Upper lobe of right lung (tissue), 1 donor: ENCODE results near the gene B4GALT3. TPM values are rescaled to one million over a fixed set of nuclear protein-coding genes. Genes with fewer than 3 reads are reported as not detected.

Experiments used
- ATAC-seq: fragments of 200-7000 bp; cut with Tn5 transposase; one replicate; pipeline ENCODE4 v1.9.1; 2020; ENCODE audit warnings: mild to moderate bottlenecking, moderate library complexity
- DNase-seq: peaks from one replicate; pipeline ENCODE4 v3.0.0-alpha.2; 2020
- H3K27ac ChIP-seq: fragments of 200-600 bp; one replicate; pipeline ENCODE4 v1.8.0; 2022
- H3K27me3 ChIP-seq: fragments of 200-600 bp; one replicate; pipeline ENCODE4 v1.8.0; 2022; ENCODE audit warnings: mild to moderate bottlenecking
- H3K36me3 ChIP-seq: fragments of 200-600 bp; one replicate; pipeline ENCODE4 v1.8.0; 2022
- H3K4me1 ChIP-seq: fragments of 200-600 bp; one replicate; pipeline ENCODE4 v1.8.0; 2022
- H3K4me3 ChIP-seq: fragments of 200-600 bp; one replicate; pipeline ENCODE4 v1.8.0; 2022; ENCODE audit warnings: mild to moderate bottlenecking
- H3K9me3 ChIP-seq: fragments of 200-600 bp; one replicate; pipeline ENCODE4 v1.8.0; 2022
- CTCF ChIP-seq: fragments of 200-600 bp; IDR thresholded peaks from one replicate; pipeline ENCODE4 v1.8.0; 2022; ENCODE audit warnings: antibody characterized with exemption
- intact Hi-C: fragments of 100-400 bp; cut with DNase I; formaldehyde crosslinking; loops from one replicate; pipeline ENCODE4 v1.11.0; 2022
- total RNA-seq: library from RNA; stranded (reverse); fragmentation: NEBNext Ultra II Directional; extraction: Animal tissue kit (Norgen Biotek cat#: 25700); gene quantifications from one replicate; pipeline ENCODE4 v1.2.1, GENCODE V29; 2021
- donor health status: DM: no; HTN: yes; CAD: no; lungs with severe emphysema.

B4GALT3 gene
- total RNA-seq, 1 donor from 2014 or later, result 35.7 TPM

DNA sequence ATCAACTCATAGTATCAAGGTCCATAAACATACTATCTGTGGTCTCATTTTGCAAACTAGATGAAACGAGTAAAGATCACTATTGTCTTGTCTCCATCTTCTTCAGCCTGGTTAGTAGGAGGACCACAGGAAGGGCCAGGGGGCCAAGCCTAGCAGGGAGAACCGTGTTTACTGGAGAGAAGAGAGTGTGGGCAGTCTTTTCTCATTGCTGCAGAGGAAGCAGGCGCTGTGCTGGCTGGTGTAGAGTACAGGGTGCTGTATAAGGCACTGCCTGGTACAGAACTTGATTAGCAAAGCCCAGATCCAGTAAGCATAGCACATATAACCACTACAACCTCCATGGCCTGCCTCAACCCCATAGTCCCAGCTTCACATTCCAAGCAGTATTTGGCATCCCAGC, 10.0 kb upstream of the B4GALT3 start:
- no peak for ATAC-seq
- no peaks in the 10 kb centered on the region for H3K36me3 ChIP-seq
- H3K9me3 ChIP-seq, result no peaks in the 10 kb centered on the region
- no peak for DNase-seq
- no peak for TF ChIP-seq CTCF
- H3K27ac ChIP-seq, result peak overlapping the region; percentile 70
- H3K4me1 ChIP-seq, result peaks cover 38% of the 10 kb centered on the region
- no peak overlapping the region for H3K4me3 ChIP-seq
- no peaks in the 10 kb centered on the region for H3K27me3 ChIP-seq
- intact Hi-C loops, result no loop called here

DNA sequence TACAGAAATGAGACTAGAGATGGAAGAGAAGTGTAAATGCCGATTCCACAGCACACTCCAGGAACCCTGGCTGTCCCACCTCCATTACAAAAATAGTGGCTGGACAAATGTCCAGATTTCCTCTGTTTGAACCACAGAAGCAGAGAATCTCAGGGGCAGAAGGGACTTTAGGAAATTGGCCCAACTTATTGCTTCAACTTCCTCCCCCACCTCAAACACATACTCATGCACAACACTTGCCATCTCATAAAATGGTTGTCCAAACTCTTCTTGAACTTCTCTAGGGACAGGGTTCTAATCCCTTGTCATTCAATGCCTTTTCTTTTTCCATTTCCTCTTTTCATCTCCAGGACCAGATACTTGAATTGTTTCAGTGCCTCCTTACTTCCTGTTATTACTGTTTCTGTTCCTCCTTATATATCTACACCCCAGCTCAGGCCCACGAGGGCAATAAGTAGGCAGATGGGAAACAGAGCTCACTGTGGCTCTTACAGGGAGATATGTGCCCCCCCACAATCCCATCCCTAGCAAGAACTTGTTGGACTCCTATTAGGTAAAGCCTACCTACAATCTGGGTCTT, 8.5 kb upstream of the B4GALT3 start:
- intact Hi-C loops, result no loop called here
- no peaks in the 10 kb centered on the region for H3K9me3 ChIP-seq
- TF ChIP-seq CTCF, result no peak
- peak overlapping the region; percentile 70 for H3K27ac ChIP-seq
- H3K27me3 ChIP-seq, result no peaks in the 10 kb centered on the region
- no peaks in the 10 kb centered on the region for H3K36me3 ChIP-seq
- DNase-seq (peak; percentile 62), ATAC-seq (peak; percentile 76)
- peaks cover 43% of the 10 kb centered on the region for H3K4me1 ChIP-seq
- H3K4me3 ChIP-seq, result no peak overlapping the region

DNA sequence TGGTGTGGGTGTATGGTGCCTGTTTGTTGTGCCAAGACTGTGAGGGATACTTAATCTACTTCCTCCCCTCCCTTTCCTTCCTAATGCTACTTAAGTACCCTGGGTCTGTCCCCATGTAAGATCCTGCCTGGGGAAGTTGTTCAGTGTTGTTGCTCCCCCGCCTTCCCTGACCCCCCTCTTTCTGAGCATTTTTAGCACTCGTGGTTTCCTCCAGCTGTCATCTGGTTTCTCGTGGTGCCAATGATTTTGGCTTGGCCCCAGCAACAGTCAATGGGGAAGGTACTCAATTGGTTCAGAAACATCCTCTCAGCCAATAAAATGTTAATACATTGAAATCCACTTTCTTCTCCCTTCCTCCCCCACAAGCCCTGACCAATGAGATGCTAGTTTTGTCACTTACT, 8.0 kb upstream of the B4GALT3 start:
- Histone ChIP-seq H3K9me3 (no peaks in the 10 kb centered on the region), H3K36me3 (no peaks in the 10 kb centered on the region), H3K4me3 (no peak overlapping the region), H3K27me3 (no peaks in the 10 kb centered on the region), H3K4me1 (peaks cover 43% of the 10 kb centered on the region), H3K27ac (peak overlapping the region; percentile 70)
- intact Hi-C loops, result no loop called here
- TF ChIP-seq CTCF, result no peak
- DNase-seq (peak; percentile 74), ATAC-seq (peak; percentile 91)

- Histone ChIP-seq H3K36me3 (no peaks in the 10 kb centered on the region), H3K4me3 (no peak overlapping the region), H3K4me1 (peaks cover 47% of the 10 kb centered on the region), H3K27ac (peak overlapping the region; percentile 65), H3K27me3 (no peaks in the 10 kb centered on the region), H3K9me3 (no peaks in the 10 kb centered on the region)
- intact Hi-C loops, result no loop called here
- DNase-seq, result peak; percentile 29
- no peak for TF ChIP-seq CTCF
- ATAC-seq, result no peak
These were observed 4.9 kb upstream of the B4GALT3 start for GRCh38 chr1:161182214-161182613.

GRCh38 chr1:161180639-161181038, 3.3 kb upstream of the B4GALT3 start:
- peaks cover 3% of the 10 kb centered on the region for H3K36me3 ChIP-seq
- DNase-seq (no peak), ATAC-seq (no peak)
- TF ChIP-seq CTCF, result peak; percentile 38
- intact Hi-C loops, result no loop called here
- no peak overlapping the region for H3K27ac ChIP-seq
- H3K4me1 ChIP-seq, result peaks cover 42% of the 10 kb centered on the region
- H3K27me3 ChIP-seq, result no peaks in the 10 kb centered on the region
- H3K4me3 ChIP-seq, result no peak overlapping the region
- no peaks in the 10 kb centered on the region for H3K9me3 ChIP-seq

GRCh38 chr1:161179698-161180097, 2.4 kb upstream of the B4GALT3 start:
- Histone ChIP-seq H3K9me3 (no peaks in the 10 kb centered on the region), H3K27ac (no peak overlapping the region), H3K36me3 (peaks cover 12% of the 10 kb centered on the region), H3K27me3 (no peaks in the 10 kb centered on the region), H3K4me3 (no peak overlapping the region), H3K4me1 (peaks cover 36% of the 10 kb centered on the region)
- ATAC-seq (no peak), DNase-seq (peak; percentile 9)
- no peak for TF ChIP-seq CTCF
- intact Hi-C loops, result no loop called here
